Suppressor macrophage treated with lipopolysaccharide for 4 hours (primary cell): Measurements from ENCODE around the gene SLC2A4RG.

Experiments
- DNase-seq: peaks from one replicate; pipeline ENCODE4 v3.0.0-alpha.2; 2020

Gene SLC2A4RG, protein sequence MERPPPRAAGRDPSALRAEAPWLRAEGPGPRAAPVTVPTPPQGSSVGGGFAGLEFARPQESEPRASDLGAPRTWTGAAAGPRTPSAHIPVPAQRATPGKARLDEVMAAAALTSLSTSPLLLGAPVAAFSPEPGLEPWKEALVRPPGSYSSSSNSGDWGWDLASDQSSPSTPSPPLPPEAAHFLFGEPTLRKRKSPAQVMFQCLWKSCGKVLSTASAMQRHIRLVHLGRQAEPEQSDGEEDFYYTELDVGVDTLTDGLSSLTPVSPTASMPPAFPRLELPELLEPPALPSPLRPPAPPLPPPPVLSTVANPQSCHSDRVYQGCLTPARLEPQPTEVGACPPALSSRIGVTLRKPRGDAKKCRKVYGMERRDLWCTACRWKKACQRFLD

DNA sequence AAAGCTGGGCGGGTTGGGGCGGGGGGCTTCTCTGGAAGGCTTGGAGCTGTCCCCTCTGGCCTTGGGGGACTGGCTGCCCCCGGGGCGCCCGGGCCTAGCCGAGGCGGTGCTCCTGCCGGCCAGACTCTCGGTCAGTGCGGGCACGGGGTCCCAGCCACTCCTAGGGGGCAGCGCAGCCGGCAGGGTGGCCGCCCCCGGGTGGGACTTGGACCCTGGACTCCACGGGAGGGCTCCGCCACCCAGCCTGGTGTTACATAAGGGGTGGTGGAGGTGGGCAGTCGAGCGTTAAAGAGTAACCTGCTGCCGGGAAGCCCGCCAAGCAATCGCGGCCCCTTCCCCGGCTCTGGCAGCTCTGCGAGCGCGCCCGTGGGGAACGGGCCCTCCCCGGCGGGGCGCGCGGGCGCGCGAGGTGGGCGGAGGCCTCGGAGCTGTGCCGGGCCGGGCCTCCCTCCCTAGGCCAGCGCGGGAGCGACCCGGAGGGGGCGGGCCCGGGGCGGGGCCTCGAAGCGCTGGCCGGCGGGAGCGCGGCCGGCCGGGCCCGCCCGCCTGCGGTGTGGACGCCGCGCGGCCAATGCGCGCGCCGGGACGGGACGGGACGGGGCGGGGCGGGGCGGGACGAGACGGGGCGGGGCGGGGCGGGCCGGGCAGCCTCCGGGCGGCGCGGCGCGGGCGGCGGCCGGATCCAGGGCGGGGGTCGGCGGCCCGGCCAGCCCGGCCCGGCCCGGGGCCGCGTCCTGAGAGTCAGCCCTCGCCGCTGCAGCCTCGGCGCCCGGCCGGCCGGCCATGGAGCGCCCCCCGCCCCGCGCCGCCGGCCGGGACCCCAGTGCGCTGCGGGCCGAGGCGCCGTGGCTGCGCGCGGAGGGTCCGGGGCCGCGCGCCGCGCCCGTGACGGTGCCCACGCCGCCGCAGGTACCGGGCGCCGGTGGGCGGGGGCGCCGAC is at the start of gene SLC2A4RG:
Gene SLC2A4RG, plus strand, starts transcription at position 647 of the 940 bp plus-strand sequence. Its CDS starts 137 bp downstream, at position 784.
- DNase-seq = peak; percentile 93

DNA sequence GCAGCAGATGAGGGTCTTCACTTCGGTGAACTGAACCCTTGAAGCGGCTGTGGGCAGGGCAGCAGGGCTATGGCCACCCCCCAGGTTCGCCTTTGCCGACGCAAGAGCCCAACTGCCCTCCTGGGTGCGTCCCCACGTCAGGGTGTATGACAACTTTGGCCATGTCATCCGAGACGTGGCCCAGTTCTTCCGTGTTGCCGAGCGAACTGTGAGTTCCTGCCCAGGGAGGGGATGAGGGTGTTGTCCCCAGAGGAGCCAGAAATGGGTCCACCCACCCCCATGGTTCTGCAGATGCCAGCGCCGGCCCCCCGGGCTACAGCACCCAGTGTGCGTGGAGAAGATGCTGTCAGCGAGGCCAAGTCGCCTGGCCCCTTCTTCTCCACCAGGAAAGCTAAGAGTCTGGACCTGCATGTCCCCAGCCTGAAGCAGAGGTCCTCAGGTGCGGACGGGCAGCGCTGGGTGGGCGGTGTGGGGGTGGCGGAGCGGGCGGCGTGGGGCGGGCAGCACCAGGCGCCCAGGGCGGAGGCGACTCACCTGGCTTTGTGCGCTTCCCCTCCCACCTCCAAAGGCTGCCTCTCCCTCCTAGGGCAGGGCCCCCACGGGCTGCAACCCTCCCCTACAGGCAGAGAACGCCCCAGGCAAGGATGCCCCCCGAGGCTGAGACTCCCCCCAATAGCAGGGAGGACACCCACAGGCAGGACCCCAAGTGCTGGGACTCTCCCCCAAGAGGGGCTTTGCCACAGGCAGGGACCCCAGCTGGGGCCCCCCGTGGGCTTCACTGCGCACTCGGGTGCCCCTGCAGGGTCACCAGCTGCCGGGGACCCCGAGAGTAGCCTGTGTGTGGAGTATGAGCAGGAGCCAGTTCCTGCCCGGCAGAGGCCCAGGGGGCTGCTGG is 49.3 kb upstream of the SLC2A4RG start:
- DNase-seq = no peak

DNA sequence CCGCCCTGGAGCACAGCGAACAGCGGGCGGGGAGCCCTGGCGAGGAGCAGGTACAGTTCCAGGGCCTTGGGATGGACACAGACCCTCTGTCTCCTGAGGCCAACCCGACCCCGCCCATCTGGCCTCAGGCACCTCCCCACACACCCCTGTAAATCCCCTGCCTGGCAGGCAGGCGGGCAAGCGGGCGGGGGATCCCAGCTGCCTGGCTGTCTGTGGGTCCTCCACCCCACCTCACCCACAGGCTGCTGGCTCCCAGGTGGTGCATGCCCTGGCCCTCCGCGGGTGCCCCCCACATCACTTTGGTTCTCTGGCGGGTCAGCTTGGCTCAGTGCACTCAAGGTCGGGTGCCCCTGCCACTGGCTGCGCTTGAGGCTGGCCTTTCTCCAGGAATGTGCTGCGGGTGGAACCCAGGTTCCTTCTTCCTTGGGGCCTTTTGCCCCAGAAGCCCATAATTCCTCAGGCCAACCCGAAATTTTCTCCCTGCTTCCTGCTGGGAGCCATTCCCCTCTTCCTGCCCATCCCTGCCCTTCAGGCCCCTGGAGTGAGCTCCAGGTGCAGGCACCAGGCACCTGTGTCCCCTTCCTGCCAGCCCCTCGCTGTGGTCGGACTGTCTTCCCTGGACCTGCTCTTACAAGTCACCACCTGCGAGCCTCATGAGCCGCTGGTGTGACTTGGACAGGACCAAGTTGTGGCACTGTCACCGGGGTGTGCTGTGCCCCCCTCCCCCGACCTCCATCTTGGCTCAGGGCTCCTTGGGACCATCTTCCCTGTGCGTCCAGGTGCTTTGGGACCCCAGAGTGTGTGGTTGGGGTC is 48.5 kb upstream of the SLC2A4RG start:
- DNase-seq = no peak

DNA sequence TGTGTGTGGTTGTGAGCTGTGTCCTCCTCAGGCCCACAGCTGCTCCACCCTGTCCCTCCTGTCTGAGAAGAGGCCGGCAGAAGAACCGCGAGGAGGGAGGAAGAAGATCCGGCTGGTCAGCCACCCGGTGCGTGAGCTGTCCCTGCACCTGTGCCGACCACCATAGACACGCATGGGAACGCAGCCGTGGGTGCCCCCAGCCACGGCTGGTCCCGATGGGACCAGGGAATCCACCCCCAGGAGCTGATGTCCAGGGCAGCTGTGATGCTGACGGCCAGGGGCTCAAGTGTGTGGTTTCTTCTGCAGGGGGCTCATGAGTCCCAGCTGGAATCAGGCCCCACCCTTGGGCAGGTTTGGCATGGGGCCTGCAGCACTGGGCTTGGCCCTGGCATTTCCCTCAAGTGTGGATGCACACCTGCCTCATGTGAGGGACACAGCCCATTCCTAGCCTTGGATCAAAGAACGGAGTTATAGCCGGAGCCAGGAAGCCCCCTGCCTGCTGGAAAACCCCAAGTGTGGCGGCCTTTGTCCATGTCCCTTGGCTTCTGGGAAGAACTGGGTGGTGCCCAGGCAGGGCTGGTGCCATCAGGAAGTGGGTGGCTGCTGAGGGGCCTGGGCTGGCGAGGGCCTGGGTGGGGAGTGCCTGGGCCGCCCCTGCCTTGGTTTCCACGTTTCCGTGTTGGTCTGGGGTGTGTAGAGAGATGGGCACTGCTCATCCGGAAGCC is 47.7 kb upstream of the SLC2A4RG start:
- no peak for DNase-seq

DNA sequence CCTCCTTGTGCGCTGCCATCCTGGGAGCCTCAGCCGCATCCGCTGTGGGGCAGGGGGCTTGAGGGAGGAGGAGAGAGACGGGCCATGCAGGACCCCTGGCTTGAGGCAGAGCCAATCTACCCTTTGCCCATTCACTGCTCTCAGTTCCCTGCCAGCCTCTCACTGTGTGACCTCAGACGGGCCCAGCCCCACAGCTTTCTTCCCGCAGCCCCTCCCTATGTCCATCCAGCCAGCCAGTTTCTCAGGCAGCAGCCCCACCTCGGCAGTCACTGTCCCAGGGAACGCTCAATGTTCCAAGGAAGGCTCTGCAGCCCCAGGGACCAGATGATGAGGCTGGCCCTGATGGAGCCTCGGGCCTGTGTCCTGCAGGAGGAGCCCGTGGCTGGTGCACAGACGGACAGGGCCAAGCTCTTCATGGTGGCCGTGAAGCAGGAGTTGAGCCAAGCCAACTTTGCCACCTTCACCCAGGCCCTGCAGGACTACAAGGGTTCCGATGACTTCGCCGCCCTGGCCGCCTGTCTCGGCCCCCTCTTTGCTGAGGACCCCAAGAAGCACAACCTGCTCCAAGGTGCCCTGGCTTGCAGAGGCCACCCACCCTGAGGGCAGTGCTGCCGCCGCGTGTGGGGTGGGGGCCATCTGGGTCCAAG is 47.0 kb upstream of the SLC2A4RG start:
- DNase-seq = no peak

DNA sequence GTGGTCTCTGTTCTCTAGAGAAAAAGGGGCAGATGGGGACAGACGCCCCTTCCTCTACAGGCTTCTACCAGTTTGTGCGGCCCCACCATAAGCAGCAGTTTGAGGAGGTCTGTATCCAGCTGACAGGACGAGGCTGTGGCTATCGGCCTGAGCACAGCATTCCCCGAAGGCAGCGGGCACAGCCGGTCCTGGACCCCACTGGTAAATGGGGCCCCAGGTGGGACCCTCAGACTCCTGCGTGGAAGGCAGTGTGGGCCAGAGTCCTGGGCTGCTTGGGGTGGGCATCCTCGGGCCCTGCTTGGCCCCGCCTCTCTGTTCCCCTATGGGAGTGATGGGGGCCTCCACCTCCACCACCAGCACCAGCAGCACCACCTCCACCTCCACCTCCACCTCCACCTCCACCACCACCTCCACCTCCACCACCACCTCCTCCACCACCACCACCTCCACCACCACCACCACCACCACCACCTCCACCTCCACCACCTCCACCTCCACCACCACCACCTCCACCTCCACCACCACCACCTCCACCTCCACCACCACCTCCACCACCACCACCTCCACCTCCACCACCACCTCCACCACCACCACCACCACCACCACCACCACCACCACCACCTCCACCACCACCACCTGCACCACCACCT is 46.4 kb upstream of the SLC2A4RG start:
- no peak for DNase-seq

DNA sequence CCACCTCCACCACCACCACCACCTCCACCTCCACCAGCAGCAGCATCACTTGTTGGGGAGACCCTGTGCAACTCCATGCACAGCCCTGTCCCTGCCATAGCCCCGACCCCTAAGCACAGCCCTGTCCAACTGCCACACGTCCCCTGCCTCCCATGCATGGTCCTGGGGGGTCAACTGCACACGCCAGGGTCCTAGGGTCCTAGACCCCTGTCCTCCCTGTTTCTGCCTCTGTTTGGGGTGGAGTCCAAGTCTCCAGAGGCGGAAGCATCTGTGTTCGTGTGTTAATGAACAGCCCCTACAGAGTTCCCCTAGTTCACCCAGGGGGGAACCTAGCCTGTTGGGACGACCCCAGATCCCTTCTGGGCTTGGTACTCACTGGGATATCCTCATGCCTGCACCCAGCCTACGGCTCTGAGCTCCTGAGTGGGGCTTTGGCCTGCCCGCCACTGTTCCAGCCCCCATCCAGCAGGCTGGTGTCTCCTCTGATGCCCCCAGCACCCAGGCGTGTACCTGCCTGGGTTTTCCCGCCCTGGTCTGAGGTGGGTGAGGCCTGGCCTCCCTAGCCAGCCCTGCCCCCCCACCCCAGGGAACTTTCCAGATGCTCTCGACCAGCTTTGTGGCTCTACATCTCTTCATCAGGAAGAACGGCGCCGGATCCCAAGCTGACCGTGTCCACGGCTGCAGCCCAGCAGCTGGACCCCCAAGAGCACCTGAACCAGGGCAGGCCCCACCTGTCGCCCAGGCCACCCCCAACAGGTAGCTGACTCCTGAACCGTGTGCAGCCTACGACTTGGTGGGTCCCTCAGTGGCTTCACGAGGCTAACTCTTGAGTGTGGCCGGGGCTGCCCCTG is 45.6 kb upstream of the SLC2A4RG start:
- DNase-seq = no peak

DNA sequence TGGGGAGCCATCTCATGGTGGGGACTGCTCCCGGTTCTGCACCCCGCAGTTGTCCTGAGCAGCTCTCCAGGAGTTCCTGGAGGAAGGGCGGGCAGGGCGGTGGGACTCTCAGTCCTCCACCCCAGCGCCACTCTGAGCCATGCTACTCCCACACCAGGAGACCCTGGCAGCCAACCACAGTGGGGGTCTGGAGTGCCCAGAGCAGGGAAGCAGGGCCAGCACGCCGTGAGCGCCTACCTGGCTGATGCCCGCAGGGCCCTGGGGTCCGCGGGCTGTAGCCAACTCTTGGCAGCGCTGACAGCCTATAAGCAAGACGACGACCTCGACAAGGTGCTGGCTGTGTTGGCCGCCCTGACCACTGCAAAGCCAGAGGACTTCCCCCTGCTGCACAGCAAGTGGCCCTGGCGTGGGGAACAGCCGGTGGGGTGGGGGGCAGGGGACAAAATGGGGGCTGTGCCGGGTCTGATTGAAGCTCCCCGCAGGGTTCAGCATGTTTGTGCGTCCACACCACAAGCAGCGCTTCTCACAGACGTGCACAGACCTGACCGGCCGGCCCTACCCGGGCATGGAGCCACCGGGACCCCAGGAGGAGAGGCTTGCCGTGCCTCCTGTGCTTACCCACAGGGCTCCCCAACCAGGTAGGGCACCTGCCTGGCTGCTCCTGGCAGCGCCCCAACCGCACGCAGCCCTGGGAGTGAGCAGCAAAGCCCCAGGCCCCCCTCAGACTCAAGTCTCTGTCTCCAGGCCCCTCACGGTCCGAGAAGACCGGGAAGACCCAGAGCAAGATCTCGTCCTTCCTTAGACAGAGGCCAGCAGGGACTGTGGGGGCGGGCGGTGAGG is 44.8 kb upstream of the SLC2A4RG start:
- no peak for DNase-seq

DNA sequence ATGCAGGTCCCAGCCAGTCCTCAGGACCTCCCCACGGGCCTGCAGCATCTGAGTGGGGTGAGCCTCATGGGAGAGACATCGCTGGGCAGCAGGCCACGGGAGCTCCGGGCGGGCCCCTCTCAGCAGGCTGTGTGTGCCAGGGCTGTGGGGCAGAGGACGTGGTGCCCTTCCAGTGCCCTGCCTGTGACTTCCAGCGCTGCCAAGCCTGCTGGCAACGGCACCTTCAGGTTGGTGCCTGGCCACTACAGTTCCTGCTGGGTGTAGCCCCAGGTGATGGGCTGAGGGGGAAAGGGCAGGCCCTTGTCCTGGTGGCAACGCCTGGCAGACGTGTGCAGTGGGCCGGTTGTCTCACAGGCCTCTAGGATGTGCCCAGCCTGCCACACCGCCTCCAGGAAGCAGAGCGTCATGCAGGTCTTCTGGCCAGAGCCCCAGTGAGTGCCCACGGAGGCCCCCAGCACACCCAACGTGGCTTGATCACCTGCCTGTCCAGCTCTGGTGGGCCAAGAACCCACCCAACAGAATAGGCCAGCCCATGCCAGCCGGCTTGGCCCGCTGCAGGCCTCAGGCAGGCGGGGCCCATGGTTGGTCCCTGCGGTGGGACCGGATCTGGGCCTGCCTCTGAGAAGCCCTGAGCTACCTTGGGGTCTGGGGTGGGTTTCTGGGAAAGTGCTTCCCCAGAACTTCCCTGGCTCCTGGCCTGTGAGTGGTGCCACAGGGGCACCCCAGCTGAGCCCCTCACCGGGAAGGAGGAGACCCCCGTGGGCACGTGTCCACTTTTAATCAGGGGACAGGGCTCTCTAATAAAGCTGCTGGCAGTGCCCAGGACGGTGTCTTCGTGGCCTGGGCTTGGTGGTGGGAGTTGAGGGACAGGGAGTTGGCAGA is 43.9 kb upstream of the SLC2A4RG start:
- DNase-seq = no peak

DNA sequence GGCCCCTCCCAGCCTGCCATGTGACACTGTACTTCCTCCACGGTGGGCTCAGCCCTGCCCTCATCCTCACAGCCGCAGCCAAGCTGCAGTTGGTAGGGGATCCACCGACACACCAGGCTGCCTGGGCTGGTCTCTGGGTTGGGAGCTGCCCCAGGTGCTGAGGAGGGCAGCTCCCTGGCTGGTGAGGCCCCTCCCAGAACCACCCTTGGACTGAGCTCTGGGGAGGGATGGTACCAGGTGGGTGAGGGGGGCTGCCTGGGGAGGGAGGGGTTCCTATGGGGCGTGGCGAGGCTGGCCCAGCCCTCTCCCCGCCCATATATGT is 43.3 kb upstream of the SLC2A4RG start:
- no peak for DNase-seq

DNA sequence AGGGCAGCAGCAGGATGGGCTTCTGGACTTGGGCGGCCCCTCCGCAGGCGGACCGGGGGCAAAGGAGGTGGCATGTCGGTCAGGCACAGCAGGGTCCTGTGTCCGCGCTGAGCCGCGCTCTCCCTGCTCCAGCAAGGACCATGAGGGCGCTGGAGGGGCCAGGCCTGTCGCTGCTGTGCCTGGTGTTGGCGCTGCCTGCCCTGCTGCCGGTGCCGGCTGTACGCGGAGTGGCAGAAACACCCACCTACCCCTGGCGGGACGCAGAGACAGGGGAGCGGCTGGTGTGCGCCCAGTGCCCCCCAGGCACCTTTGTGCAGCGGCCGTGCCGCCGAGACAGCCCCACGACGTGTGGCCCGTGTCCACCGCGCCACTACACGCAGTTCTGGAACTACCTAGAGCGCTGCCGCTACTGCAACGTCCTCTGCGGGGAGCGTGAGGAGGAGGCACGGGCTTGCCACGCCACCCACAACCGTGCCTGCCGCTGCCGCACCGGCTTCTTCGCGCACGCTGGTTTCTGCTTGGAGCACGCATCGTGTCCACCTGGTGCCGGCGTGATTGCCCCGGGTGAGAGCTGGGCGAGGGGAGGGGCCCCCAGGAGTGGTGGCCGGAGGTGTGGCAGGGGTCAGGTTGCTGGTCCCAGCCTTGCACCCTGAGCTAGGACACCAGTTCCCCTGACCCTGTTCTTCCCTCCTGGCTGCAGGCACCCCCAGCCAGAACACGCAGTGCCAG is 42.8 kb upstream of the SLC2A4RG start, which contains the start of gene TNFRSF6B:
Gene TNFRSF6B, plus strand, starts transcription at position 25 of the 729 bp plus-strand sequence. Its CDS starts 116 bp downstream, at position 141.
- DNase-seq = no peak

DNA sequence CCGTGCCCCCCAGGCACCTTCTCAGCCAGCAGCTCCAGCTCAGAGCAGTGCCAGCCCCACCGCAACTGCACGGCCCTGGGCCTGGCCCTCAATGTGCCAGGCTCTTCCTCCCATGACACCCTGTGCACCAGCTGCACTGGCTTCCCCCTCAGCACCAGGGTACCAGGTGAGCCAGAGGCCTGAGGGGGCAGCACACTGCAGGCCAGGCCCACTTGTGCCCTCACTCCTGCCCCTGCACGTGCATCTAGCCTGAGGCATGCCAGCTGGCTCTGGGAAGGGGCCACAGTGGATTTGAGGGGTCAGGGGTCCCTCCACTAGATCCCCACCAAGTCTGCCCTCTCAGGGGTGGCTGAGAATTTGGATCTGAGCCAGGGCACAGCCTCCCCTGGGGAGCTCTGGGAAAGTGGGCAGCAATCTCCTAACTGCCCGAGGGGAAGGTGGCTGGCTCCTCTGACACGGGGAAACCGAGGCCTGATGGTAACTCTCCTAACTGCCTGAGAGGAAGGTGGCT is 42.2 kb upstream of the SLC2A4RG start:
- no peak for DNase-seq

DNA sequence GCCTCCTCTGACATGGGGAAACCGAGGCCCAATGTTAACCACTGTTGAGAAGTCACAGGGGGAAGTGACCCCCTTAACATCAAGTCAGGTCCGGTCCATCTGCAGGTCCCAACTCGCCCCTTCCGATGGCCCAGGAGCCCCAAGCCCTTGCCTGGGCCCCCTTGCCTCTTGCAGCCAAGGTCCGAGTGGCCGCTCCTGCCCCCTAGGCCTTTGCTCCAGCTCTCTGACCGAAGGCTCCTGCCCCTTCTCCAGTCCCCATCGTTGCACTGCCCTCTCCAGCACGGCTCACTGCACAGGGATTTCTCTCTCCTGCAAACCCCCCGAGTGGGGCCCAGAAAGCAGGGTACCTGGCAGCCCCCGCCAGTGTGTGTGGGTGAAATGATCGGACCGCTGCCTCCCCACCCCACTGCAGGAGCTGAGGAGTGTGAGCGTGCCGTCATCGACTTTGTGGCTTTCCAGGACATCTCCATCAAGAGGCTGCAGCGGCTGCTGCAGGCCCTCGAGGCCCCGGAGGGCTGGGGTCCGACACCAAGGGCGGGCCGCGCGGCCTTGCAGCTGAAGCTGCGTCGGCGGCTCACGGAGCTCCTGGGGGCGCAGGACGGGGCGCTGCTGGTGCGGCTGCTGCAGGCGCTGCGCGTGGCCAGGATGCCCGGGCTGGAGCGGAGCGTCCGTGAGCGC is 41.6 kb upstream of the SLC2A4RG start:
- DNase-seq = no peak

DNA sequence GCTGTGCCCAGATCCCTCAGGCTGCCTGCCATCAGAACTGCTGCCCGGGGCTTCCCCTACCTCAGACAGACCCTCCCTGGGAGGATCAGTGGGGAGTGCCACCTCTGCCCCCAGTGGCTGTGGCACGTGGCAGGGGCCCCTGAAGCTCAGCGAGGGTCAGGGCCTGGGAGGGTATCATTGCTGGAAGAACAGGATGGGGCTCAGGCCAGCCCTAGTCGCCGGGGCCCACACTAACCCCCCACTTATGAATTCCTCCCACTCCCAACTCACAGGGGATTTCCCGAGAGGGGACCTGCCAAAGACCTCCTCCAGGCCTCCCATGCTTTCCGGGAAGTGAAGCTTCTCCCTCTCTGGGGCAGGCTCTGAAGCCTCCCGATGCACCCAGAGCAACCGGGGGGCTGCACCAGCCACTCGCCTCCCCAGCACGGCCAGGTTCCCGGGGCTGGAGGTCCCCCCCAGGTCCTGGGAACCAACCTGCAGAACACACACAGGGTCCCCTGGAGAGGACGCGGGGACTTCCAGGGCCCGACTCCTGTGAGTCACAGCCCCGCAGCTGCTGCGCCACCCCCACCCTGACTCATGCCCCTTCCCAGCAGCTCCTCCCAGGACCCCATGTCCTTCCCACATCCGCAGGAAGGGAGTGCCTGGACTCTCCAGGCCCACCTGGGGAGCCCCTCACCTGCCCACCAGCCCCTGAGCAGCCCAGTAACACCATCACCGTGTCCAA is 40.7 kb upstream of the SLC2A4RG start:
- DNase-seq = peak; percentile 71
